ENCODE results near the gene CPNE5. TPM values are rescaled to one million over a fixed set of nuclear protein-coding genes. Genes with fewer than 3 reads are reported as not detected.

CPNE5 gene
- total and polyA plus RNA-seq, 2 donors from 2014 or later: 3.7 to 7.1 TPM

GRCh38 chr6:36843170-36843569, 3.9 kb upstream of the CPNE5 start:
- Histone ChIP-seq H3K4me3 (ENCODE audit: low read length in 3 of 3) (no peak overlapping the region), H3K27ac (ENCODE audit: low read depth in 2 of 2, low read length in 2 of 2) (no peak overlapping the region), H3K9me3 (ENCODE audit: control insufficient read depth in 2 of 3, insufficient read depth in 1 of 3, low read length in 3 of 3) (no peaks in the 10 kb centered on the region), H3K36me3 (ENCODE audit: control insufficient read depth in 2 of 3, insufficient read depth in 3 of 3, low read length in 3 of 3) (no peaks in the 10 kb centered on the region), H3K27me3 (ENCODE audit: control insufficient read depth, insufficient read depth, low read length) (no peaks in the 10 kb centered on the region), H3K4me1 (ENCODE audit: control insufficient read depth in 2 of 3, insufficient read depth in 2 of 3, low read depth in 1 of 3, low read length in 3 of 3) (peaks cover 0 to 14% (median under 1%) of the 10 kb centered on the region in 3 donors), H3K9ac (ENCODE audit: low read length in 3 of 3) (no peak overlapping the region)
- FAIRE-seq (no peak), DNase-seq (no peak)
- TF ChIP-seq CTCF (IDR thresholded peaks at IDR 0.05; ENCODE audit: borderline replicate concordance, extremely low read depth, insufficient read depth): no peak
- intact Hi-C loops (cut with DNase I): no loop called here

GRCh38 chr6:36841756-36842155, 2.5 kb upstream of the CPNE5 start:
- H3K36me3 ChIP-seq (ENCODE audit: control insufficient read depth in 2 of 3, insufficient read depth in 3 of 3, low read length in 3 of 3): no peaks in the 10 kb centered on the region
- intact Hi-C loops (cut with DNase I): no loop called here
- no peak for TF ChIP-seq CTCF (IDR thresholded peaks at IDR 0.05; ENCODE audit: borderline replicate concordance, extremely low read depth, insufficient read depth)
- H3K27ac ChIP-seq (ENCODE audit: low read depth in 2 of 2, low read length in 2 of 2): no peak overlapping the region
- no peaks in the 10 kb centered on the region for H3K9me3 ChIP-seq (ENCODE audit: control insufficient read depth in 2 of 3, insufficient read depth in 1 of 3, low read length in 3 of 3)
- no peak for FAIRE-seq
- no peak overlapping the region for H3K4me3 ChIP-seq (ENCODE audit: low read length in 3 of 3)
- H3K4me1 ChIP-seq (ENCODE audit: control insufficient read depth in 2 of 3, insufficient read depth in 2 of 3, low read depth in 1 of 3, low read length in 3 of 3): peaks cover 0 to 13% (median 0%) of the 10 kb centered on the region in 3 donors
- no peak overlapping the region for H3K9ac ChIP-seq (ENCODE audit: low read length in 3 of 3)
- H3K27me3 ChIP-seq (ENCODE audit: control insufficient read depth, insufficient read depth, low read length): no peaks in the 10 kb centered on the region
- no peak for DNase-seq

- Histone ChIP-seq H3K4me3 (ENCODE audit: low read length in 3 of 3) (peak overlapping the region; percentile 16 to 43 (median 28)), H3K9me3 (ENCODE audit: control insufficient read depth in 2 of 3, insufficient read depth in 1 of 3, low read length in 3 of 3) (no peaks in the 10 kb centered on the region), H3K36me3 (ENCODE audit: control insufficient read depth in 2 of 3, insufficient read depth in 3 of 3, low read length in 3 of 3) (no peaks in the 10 kb centered on the region), H3K9ac (ENCODE audit: low read length in 3 of 3) (peak overlapping the region in 2 of 3 donors; percentile 19 to 21), H3K4me1 (ENCODE audit: control insufficient read depth in 2 of 3, insufficient read depth in 2 of 3, low read depth in 1 of 3, low read length in 3 of 3) (peaks cover 0 to 13% (median 0%) of the 10 kb centered on the region in 3 donors), H3K27ac (ENCODE audit: low read depth in 2 of 2, low read length in 2 of 2) (no peak overlapping the region), H3K27me3 (ENCODE audit: control insufficient read depth, insufficient read depth, low read length) (no peaks in the 10 kb centered on the region)
- DNase-seq (peak in 3 of 5 donors; percentile 40 to 73 (median 63)), FAIRE-seq (no peak)
- no peak for TF ChIP-seq CTCF (IDR thresholded peaks at IDR 0.05; ENCODE audit: borderline replicate concordance, extremely low read depth, insufficient read depth)
- intact Hi-C loops (cut with DNase I): no loop called here
These were observed 1.5 kb upstream of the CPNE5 start for GRCh38 chr6:36840432-36841403.

Measured in kidney (tissue), 14 donors.